ENCODE data around the gene NEURL1B.

DNA sequence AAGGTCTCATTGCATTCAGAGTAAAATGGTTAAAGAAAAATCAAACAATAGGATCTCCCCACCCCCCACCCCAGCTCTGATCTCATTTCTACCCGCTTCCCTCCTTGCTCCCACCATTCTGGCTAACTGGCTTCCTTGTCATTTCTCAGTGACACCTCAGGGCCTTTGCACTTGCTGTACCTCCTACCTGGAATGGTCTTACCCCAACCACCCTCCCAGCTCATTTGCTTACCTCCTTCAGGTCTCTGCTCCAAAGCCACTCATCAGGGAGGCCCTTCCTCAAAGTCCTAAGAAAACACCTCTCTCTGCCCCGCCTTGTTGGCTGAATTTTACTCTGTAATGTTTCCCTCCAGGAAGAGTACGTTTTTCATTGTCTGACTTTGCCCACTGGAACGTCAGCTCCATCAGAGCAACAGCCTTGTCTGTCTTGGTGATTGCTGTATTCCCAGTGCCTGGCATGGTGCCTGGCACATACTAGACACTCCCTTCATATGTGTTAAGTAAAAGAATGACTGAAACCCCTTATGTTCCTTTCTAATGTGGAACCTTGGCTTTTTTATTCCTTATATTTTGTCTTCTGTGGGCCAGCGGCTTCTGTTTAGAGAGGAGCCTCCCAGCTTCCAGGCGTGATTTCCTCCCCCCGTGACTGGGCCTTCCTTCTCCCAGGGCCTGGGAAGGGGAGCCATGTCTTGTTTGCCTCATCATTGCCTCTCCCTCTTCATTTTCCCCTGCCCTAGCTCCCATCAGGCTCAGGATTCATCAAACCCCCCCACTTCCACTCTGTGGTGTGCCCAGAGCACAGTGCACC is 26.9 kb downstream of the NEURL1B start:
- TF ChIP-seq CTCF (IDR thresholded peaks at IDR 0.05; ENCODE audit: low read depth, low read length) (no peak), POLR2A (IDR thresholded peaks at IDR 0.05; ENCODE audit: extremely low read depth, insufficient read length) (no peak), MYC (IDR thresholded peaks at IDR 0.05; ENCODE audit: low read depth, low read length) (no peak)
